Measurements from ENCODE around the gene RAPGEF6. TPM values are rescaled to one million over a fixed set of nuclear protein-coding genes. Genes with fewer than 3 reads are reported as not detected.

RAPGEF6 gene
- total and polyA plus RNA-seq, 9 of the 15 experiments (the other 6 are each of a cell fraction or from before 2014, with no cell fraction given): 2.7 to 23.4 (median 12.7) TPM

GRCh38 chr5:131381777-131382176 is 253.3 kb downstream of the RAPGEF6 start:
- 0 out of 3 replicates have a peak overlapping the region, but pooled peaks have one; percentile 3 for H3K27ac ChIP-seq (ENCODE audit: extremely low read depth, low read depth, low read length)
- no peaks in the 10 kb centered on the region for H3K27me3 ChIP-seq (ENCODE audit: control insufficient read depth in 2 of 2, insufficient read depth in 2 of 2, low read length in 2 of 2)
- intact Hi-C loops (cut with micrococcal nuclease): loop anchor here (1.0 to 10.0 kb wide), 5 partner anchors 117 to 487 kb away; partner anchors contain the start of gene CDC42SE2
- FAIRE-seq (no peak), ATAC-seq (no peak), DNase-seq (ENCODE audit: extremely low read depth in 1 of 4, low spot score in 3 of 4) (no peak)
- no peaks in the 10 kb centered on the region for H3K9me1 ChIP-seq (ENCODE audit: control insufficient read depth, insufficient read depth, low read length)
- H3K9ac ChIP-seq (ENCODE audit: insufficient read depth in 1 of 2, low read depth in 2 of 2, low read length in 2 of 2): no peak overlapping the region
- 55% methylated on average over 2 of the region's 2 CpGs for WGBS (ENCODE audit: insufficient coverage, low coverage, missing lambda C conversion rate)
- in situ Hi-C loops (cut with MboI): loop anchor here (5.0 to 25.0 kb wide), 2 partner anchors 214 to 494 kb away; partner anchors contain the start of gene HINT1
- no peaks in the 10 kb centered on the region for H3K9me3 ChIP-seq (replicated peaks; ENCODE audit: control insufficient read depth, insufficient read depth, low read depth, low read length)
- H2AFZ ChIP-seq (ENCODE audit: low read depth, low read length): no peak overlapping the region
- TF ChIP-seq RFX5 (IDR thresholded peaks at IDR 0.05; ENCODE audit: low read depth, low read length): no peak
- 0 out of 2 replicates have a peak, but pooled peaks have one; percentile 13 for TF ChIP-seq POLR2H (tag; IDR thresholded peaks at IDR 0.05; ENCODE audit: low read depth)
- H4K20me1 ChIP-seq (replicated peaks; ENCODE audit: control insufficient read depth, insufficient read depth, low read length): no peaks in the 10 kb centered on the region
- BruUV-seq (replicated peaks): no TSS peak
- ChIA-PET POLR2A (interaction anchor here (1.0 to 1.4 kb wide), 4 partner anchors 9 to 226 kb away, joined by 3 to 10 read pairs (median 3); no protein-coding TSS in a partner anchor), CTCF (ENCODE audit: low intra/inter-chr PET ratio) (interaction anchor here (0.6 kb wide), 1 partner anchor 391 kb away, joined by 3 read pairs; no protein-coding TSS in a partner anchor)
- no peak overlapping the region for H3K4me2 ChIP-seq (ENCODE audit: insufficient read depth, low read length)
- peaks cover 10 to 68% of the 10 kb centered on the region in 2 experiments for H3K4me1 ChIP-seq (replicated peaks in 1 of 2; ENCODE audit: control insufficient read depth in 2 of 2, insufficient read depth in 2 of 2, low read length in 2 of 2)
- no peak overlapping the region for H3K4me3 ChIP-seq
- H3K79me2 ChIP-seq (ENCODE audit: control insufficient read depth, insufficient read depth, low read length): peaks cover 76% of the 10 kb centered on the region
- H3K36me3 ChIP-seq (ENCODE audit: control insufficient read depth, insufficient read depth, low read length): peaks cover 16% of the 10 kb centered on the region

DNA sequence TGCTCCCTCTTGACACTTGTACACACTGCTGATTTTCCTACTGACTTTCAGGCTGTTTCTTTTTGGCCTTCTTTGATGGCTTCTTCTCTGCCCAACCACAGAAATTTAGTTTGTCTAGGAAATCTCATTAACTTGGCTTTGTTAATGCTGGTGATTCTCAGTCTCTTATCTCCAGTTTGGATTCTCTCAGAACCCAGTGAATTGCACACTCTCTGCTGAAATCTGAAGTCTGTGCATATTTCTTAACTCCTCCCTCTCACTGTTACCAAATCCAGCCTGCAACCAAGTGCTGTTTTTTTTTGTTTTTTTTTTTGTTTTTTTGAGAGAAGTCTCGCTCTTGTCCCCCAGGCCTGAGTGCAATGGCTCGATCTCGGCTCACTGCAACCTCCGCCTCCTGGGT is 254.0 kb downstream of the RAPGEF6 start:
- Histone ChIP-seq H3K27ac (ENCODE audit: extremely low read depth, low read depth, low read length) (peak overlapping the region; percentile 16; the same call in 1 of the 3 replicates), H3K79me2 (ENCODE audit: control insufficient read depth, insufficient read depth, low read length) (peaks cover 84% of the 10 kb centered on the region), H3K4me3 (no peak overlapping the region), H3K4me2 (ENCODE audit: insufficient read depth, low read length) (no peak overlapping the region), H3K36me3 (ENCODE audit: control insufficient read depth, insufficient read depth, low read length) (peaks cover 9% of the 10 kb centered on the region), H3K9ac (ENCODE audit: insufficient read depth in 1 of 2, low read depth in 2 of 2, low read length in 2 of 2) (no peak overlapping the region), H3K9me3 (replicated peaks; ENCODE audit: control insufficient read depth, insufficient read depth, low read depth, low read length) (no peaks in the 10 kb centered on the region), H2AFZ (ENCODE audit: low read depth, low read length) (no peak overlapping the region), H3K27me3 (ENCODE audit: control insufficient read depth in 2 of 2, insufficient read depth in 2 of 2, low read length in 2 of 2) (no peaks in the 10 kb centered on the region), H3K4me1 (replicated peaks in 1 of 2; ENCODE audit: control insufficient read depth in 2 of 2, insufficient read depth in 2 of 2, low read length in 2 of 2) (peaks cover 10 to 68% of the 10 kb centered on the region in 2 experiments), H3K9me1 (ENCODE audit: control insufficient read depth, insufficient read depth, low read length) (no peaks in the 10 kb centered on the region), H4K20me1 (replicated peaks; ENCODE audit: control insufficient read depth, insufficient read depth, low read length) (no peaks in the 10 kb centered on the region)
- FAIRE-seq (no peak), DNase-seq (ENCODE audit: extremely low read depth in 1 of 4, low spot score in 3 of 4) (no peak), ATAC-seq (no peak)
- BruUV-seq (replicated peaks): no TSS peak
- intact Hi-C loops (cut with micrococcal nuclease) (loop anchor here (5.0 to 10.0 kb wide), 2 partner anchors 269 to 486 kb away; no protein-coding TSS in a partner anchor), in situ Hi-C loops (cut with MboI) (loop anchor here (5.0 to 25.0 kb wide), 2 partner anchors 214 to 494 kb away; partner anchors contain the start of gene HINT1)
- TF ChIP-seq PHTF2 (CRISPR knock-in tag; IDR thresholded peaks at IDR 0.05) (no peak), CEBPB (tag; IDR thresholded peaks at IDR 0.05) (0 out of 2 replicates have a peak, but pooled peaks have one; percentile 10)
- POLR2A ChIA-PET: interaction anchor here (0.5 kb wide), 1 partner anchor 1291 kb away, joined by 3 read pairs; no protein-coding TSS in a partner anchor
- CTCF ChIA-PET (ENCODE audit: low intra/inter-chr PET ratio): no interaction called here
- WGBS (ENCODE audit: insufficient coverage, low coverage, missing lambda C conversion rate): no CpG with 5 or more reads among the region's 4 CpGs

All from K562 (cell line).